ENCODE data around the gene RTBDN. TPM values are rescaled to one million over a fixed set of nuclear protein-coding genes. Genes with fewer than 3 reads are reported as not detected.

RTBDN gene
- total RNA-seq, 1 experiment from 2014 or later, result 5.6 TPM

DNA sequence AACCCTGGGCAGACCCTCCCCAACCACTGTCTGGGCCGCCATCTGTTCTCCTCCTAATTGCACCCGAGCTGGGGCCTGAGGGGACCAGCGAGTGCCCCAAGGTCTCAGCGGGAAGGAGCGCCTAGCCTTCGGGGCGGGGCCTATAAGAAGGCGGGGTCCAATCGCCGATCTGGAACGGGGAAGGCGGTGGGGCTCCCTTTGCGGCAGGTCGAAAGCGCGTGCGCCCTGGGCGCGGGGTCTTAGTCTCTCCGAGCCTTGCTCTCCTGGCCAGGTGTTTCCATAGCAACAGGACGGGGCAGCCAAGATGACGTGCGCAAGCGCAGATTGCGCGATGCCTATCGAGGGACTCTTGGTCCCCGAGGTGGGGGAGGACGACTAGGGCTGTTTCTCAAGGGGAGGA lies 6.7 kb upstream of the RTBDN start:
- Histone ChIP-seq H2BK12ac (ENCODE audit: insufficient read length, low read depth, low read length) (no peak overlapping the region), H3K4me1 (ENCODE audit: insufficient read depth, low read length) (peaks cover 2% of the 10 kb centered on the region; the same call in 1 of the 2 replicates), H2AFZ (ENCODE audit: low read length) (no peak overlapping the region), H4K5ac (ENCODE audit: insufficient read length, low read depth, low read length) (no peak overlapping the region), H3K9ac (ENCODE audit: extremely low read depth, insufficient read length, low read length) (no peak overlapping the region), H2AK5ac (ENCODE audit: insufficient read length, low read length) (no peak overlapping the region), H2BK120ac (ENCODE audit: low read depth, low read length, poor library complexity, severe bottlenecking) (no peak overlapping the region), H3T11ph (ENCODE audit: low read length) (no peak overlapping the region), H2BK20ac (ENCODE audit: low read depth, low read length, poor library complexity, severe bottlenecking) (no peak overlapping the region), H3K18ac (ENCODE audit: insufficient read length, low read depth, low read length) (no peak overlapping the region), H4K8ac (replicated peaks; ENCODE audit: insufficient read length, low read depth, low read length) (no peak overlapping the region), H3K4ac (ENCODE audit: low read depth, low read length) (no peak overlapping the region), H2BK5ac (ENCODE audit: insufficient read length, low read length) (no peak overlapping the region), H3K79me1 (ENCODE audit: insufficient read depth, low read depth, low read length, poor library complexity, severe bottlenecking) (no peaks in the 10 kb centered on the region), H3K56ac (ENCODE audit: insufficient read length, low read depth, low read length) (no peak overlapping the region), H3K23me2 (ENCODE audit: insufficient read length, low read depth, low read length, poor library complexity, severe bottlenecking) (peaks cover 2% of the 10 kb centered on the region), H4K20me1 (ENCODE audit: control insufficient read depth, insufficient read depth, insufficient read length) (no peaks in the 10 kb centered on the region), H3K14ac (ENCODE audit: insufficient read depth, low read length) (no peak overlapping the region), H3K9me3 (ENCODE audit: control insufficient read depth, low read depth, low read length) (no peaks in the 10 kb centered on the region), H3K79me2 (ENCODE audit: insufficient read depth, low read length) (no peaks in the 10 kb centered on the region), H4K91ac (ENCODE audit: insufficient read length, low read depth, low read length) (no peak overlapping the region), H3K4me2 (ENCODE audit: insufficient read depth, insufficient read length, low read length) (peak overlapping the region; percentile 48), H3K23ac (ENCODE audit: insufficient read length, low read depth, low read length) (no peak overlapping the region), H2BK15ac (ENCODE audit: low read depth, low read length) (no peak overlapping the region), H3K27me3 (ENCODE audit: insufficient read depth, low read length) (no peaks in the 10 kb centered on the region), H3K27ac (ENCODE audit: insufficient read length, low read depth, low read length) (no peak overlapping the region)
- peak; percentile 98 for DNase-seq
- peaks cover 8% of the 10 kb centered on the region for H3K27me3 Mint-ChIP-seq (ENCODE audit: low read depth)
- peaks cover 0 to 8% (median 8%) of the 10 kb centered on the region in 3 experiments; a peak in 6 of 7 replicates for H3K36me3 Mint-ChIP-seq (ENCODE audit: insufficient read depth in 1 of 3, low read depth in 3 of 3)
- H3K9me3 Mint-ChIP-seq, result no peaks in the 10 kb centered on the region; a peak in 1 of 5 replicates
- WGBS (ENCODE audit: extremely low coverage, insufficient read length, low lambda C conversion rate), result no CpG with 5 or more reads among the region's 29 CpGs
- peak overlapping the region; percentile 95 to 99 (median 99); a peak in 6 of 7 replicates for H3K27ac Mint-ChIP-seq
- TF ChIP-seq CTCF (conservative IDR thresholded peaks at IDR 0.05), result no peak
- H3K4me1 Mint-ChIP-seq, result peaks cover 35 to 37% of the 10 kb centered on the region in 2 experiments
- H3K4me3 Mint-ChIP-seq, result peak overlapping the region; percentile 64 to 81

Data from H9 (cell line).